HK-2 (cell line): ENCODE measurements around the gene CDK5.

Experiments used
- DNase-seq: peaks from one replicate; pipeline ENCODE4 v3.0.0-alpha.2; 2018; ENCODE audit not compliant: unreplicated experiment

The CDK5 gene

GRCh38 chr7:151057506-151057988 is at the start of gene CDK5:
Gene CDK5 (minus strand): TSS chr7:151057897. CDS start chr7:151057848, 49 bp downstream.
- DNase-seq, result no peak

DNA sequence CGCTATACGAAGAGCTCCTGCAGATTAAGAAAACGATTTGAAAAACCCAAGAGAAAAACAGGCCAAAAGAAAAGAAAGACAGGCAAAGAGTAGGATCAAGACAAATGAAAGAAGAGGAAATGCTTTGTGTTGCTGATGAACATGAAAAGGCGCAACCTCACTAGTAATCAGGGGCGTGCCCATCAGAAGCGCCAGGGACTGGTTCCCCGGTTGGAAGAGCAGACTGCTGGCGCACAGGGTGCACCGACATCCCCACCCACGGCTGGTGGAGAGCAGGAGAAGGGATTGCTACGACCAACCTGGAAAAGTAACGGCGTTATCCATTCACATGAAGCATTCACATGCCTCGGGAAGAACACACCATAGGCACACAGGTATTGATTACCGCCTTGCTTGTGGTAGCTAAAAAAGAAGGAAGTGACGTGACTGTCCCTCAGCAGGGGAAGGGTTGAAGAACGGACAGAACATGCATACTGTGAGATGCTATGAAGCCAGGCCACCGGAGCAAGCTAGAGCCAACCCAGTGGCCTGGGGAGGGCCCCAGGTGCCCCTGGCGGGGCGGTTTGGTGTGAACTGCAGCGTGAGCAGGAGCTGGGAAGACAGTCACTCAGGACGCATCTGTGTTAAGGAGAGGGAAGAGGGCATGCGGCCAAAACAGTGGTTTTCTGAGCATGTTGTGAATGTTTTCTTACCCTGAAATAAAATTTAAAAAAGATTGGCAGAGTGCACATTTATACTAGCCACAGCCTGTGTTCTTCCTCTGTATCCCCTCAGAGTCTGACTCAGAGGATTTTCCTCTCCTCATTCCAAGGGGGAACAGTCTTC is 46.9 kb upstream of the CDK5 start:
- DNase-seq, result no peak

DNA sequence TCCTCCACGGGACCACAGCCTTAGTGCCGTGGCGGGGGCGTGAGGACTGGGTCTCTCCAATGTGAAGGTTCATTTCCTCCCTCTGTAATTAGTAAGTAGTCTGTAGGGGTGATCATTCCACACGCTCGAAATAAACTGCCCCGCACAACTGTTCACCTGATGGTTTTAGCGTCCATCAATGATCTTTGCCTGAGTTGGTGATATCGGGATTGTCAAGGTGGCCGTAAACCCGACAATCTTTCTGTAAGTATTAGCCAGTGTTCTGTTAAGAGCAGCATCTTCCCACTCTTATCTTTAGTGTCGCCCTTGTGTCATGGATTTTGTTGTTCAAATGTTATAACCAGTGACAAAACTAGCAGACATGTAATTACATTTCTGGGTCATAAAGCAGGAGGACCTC is 46.3 kb upstream of the CDK5 start:
- DNase-seq, result no peak

DNA sequence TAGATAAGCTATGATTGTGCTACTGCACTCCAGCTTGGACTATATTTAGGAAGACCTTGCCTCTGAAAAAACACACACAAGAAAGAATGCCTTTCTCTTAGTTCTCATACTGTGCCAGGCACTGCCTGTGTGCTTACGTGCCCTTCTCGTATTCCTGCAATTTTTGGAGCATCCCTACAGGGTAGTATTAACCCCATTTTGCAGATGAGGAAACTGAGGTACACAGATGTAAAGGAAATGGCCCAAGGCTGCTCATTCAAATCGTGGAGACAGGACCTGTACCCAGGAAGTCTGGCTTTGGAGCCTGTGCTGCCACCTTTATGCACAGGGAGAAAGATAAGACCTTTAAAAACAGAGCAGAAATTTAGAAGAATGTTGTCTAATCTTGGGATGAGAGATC is 45.3 kb upstream of the CDK5 start:
- DNase-seq, result no peak

- DNase-seq, result no peak
These were observed 44.1 kb upstream of the CDK5 start for GRCh38 chr7:151101621-151102396.

- no peak for DNase-seq
These were observed 43.2 kb upstream of the CDK5 start for GRCh38 chr7:151100921-151101320.

DNA sequence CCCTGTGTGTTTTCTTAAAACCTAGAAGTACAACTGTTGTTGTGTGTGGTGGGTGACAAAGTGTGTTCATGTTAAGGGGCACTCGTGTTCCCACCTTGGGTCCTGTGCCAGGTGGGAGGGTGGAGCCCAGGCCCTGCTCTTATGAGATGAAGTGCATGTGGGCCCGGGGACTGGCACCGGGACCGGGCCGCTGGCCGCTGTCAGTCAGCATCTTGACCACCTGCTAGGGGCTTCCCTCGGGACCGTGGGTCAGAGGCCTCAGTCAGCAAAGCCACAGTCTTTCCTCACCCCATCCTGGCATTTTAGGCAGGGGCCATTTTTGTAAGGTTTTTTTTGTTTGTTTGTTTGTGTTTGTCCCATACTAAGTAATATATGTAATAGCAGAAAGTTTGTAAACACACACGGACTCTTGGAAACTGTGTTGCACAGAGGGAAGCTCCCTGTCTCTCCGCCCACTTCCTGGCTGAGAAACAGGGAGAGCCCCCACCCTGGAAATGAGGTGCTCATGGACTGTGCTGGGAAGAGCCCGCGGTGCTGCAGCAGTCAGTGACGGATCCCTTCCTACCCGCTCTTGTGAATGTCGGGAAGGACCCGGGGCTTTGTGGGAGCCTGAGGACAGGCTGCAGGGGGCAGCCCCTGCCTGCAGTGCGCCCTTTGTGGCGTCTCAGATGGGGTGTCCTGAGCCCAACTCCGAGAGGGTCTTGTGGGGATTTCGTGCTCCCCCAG is 42.0 kb upstream of the CDK5 start:
- DNase-seq, result no peak

GRCh38 chr7:151095828-151096475 is 38.3 kb upstream of the CDK5 start:
- DNase-seq, result no peak

GRCh38 chr7:151095123-151095797 is 37.6 kb upstream of the CDK5 start:
- no peak for DNase-seq

DNA sequence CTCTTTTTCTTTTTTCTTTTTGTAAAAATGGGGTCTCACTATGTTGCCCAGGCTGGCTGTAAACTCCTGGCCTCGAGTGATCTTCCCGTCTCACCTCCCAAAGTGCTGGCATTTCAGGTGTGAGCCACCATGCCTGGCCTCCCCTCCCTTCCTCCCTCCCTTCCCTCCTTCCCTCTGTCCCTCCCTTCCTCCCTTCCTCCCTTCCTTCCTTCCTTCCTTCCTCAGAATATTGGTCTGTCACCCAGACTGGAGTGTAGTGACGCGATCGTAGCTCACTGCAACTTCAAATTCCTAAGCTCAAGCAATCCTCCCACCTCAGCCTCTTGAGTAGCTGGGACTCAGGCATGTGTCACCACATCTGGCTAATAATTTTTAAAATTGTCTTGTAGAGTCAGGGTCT is 37.0 kb upstream of the CDK5 start:
- peak; percentile 59 for DNase-seq

GRCh38 chr7:151093748-151094147 is 36.1 kb upstream of the CDK5 start:
- no peak for DNase-seq

DNA sequence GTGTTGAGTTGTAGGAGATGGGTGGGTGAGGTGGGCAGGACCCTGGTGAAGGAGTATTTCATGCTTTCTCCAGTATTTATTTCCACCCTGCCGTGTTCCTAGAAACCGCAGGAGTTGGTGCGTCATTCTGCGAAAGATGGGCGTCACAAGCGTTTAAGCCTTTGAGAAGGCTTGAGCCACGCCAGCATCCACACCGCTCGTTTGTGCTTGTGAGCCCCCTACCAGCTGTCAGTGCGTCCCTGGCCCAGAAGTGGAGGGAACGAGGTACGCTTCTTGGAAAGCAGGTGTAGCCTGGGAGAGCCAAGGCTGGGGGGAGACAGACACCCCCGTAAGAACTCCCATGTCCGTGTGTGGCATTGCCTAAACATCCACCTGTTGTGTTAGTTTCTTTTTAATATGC is 34.3 kb upstream of the CDK5 start:
- no peak for DNase-seq

DNA sequence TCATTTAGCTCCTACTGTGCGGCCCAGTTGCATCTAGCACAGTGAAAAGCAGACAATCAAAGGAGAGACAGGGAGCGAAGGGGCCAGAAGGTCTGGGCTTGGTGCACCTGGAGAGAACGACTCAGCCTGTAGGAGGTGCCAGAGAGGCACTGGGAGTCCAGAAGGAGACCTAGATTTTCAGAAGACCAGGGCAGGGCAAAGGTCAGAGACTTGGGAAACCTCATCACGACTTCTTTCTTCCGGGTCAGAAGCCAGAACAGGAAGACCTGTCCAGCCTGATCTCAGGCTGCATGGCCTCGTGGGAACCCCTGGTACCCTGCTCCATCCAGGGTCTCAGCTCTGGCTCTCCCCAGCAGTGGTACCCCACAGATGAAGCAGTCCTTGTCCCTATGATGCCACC is 33.7 kb upstream of the CDK5 start:
- no peak for DNase-seq

DNA sequence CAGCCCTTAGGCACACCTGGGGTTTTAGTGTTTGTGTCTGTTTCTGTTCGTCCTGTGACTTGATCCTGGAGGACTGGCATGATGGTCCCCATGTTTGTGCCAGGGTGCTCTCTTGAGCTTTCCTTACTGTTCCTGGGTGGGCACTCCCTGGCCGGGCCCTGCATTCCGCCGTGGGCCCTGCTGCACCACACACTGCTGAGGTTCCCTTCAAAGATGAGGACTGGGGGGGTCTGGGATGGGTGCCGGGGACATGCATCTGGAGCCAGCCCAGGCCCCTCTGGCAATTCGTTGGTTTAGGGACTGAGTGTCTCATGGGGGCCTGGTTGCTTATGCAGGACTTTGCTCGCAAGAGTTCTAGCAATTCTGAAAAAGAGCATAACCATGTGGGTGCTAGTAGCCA is 33.3 kb upstream of the CDK5 start:
- no peak for DNase-seq

- no peak for DNase-seq
These were observed 32.4 kb upstream of the CDK5 start for GRCh38 chr7:151089893-151090730.

DNA sequence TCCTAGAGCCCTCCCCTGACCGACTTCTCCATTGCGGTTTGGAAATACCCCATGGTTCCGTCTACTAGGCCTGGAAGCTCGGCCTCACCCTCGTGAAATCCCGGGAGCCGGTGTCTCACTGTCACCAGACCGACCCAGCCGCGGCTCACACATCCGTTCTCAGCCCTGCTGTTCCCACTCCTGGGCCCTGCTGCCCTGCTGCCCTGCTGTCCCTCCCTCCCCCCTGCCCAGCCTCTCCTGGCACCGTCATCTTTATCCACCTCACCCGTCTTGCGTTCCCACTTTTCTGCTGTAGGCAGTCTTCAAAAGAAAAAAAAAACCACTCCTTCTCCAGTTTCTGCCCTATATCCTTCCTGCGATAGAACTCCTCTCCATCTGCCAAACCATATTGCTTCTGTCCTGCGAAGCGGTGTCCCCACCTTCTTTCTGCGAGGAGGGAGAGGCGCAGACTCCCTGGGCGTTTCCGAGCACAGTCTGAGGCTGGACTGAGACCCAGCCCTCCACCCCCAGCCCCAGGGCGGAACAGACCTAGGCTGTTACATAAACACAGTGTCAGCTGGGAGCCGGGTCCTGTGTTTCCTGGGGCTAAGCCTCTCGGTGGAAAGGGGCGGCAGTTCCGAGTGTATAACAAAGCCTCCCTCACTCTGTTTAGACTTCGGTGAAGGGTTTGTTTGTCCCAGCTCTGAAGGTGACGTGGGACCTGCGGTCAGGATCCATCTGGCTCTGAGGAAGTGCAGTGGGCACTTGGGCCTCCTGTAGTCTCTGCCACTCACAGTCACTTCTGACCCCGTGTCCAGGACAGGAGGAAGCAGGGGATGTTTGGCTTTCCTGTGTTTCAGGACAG is 31.4 kb upstream of the CDK5 start:
- peak; percentile 85 for DNase-seq

DNA sequence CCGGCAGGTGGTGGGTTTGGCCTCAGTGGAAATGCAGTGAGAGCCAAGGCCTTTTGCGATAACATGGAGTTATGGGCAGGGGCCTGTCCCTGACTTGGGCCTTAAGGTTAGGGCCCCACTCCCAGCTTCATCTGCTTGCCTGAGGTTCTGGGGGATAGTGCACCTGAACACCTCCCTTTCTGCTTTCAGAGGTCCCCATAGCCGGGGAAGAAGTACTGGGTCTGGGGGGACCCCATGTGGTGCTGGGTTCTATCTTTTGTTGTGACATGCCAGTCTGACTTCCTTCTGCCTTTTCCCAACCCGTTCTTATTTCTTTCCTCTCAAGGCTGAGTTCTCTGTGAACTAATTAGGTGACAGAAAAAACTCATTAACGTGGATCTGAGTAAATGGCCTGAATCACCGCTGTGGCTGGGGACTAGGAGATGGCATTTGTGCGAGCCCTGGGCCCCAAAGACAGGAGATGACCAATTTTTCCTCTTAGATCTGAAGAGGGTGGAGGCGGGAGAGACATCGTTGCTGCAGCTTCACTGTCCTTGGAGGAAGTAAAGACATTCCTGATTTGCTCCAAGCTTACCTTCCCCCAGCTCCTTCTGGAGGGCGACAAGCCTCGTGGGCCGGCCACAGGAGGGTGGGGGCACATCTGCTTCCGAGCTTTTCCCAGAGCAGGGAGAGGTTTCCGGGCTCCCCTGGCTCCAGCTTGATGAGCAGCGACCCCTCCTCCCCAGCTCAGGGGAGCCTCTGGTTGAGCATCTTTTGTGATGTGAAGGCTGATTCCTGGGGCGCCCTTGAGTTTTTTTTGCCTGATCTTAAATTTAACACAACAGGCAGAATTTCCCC is 30.5 kb upstream of the CDK5 start:
- DNase-seq, result peak; percentile 61

DNA sequence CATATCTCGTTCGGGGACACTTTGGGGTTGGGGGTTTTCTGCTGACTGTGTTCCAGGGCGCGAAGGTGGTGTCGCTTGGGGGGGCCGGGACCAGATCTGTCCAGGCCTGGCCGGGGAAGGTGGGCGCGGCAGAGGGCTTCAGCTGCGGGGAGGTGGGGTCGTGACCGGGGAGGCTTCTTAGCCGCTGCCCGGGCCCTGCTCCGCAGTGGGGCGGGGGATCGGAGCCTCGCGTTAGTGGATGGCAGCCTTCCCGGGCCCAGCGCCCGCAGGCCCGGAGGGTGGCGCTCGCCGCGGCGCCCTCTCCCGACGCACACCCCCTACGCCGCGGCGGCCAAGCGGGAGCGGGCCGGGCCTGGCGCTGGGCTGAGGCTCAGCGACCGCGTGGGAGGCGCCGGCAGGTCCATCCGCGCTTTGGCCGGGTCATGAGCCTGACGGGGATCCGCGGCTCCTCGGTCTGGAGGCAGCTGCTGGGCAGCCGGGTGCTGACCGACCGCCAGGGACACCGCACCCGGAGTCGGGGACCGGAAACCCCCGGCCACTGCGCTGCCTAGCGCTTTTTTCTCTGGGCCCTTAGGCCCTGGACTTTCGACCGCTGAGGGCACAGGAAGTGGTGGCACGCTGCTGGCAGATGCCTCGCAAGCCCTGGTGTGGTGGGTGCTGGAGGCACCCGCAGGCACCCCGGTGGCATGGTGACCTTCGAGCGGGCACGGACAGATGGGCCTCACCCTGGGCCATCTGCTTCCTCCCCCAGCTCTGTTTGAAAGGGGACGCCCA is 29.7 kb upstream of the CDK5 start:
- peak; percentile 74 for DNase-seq
